NCI-H774 (cell line): ENCODE measurements around the gene SMARCA2.

Experiments
- DNase-seq: peaks from one replicate; lab custom pipeline; 2025; lab: John Stamatoyannopoulos, UW

SMARCA2 gene

DNA sequence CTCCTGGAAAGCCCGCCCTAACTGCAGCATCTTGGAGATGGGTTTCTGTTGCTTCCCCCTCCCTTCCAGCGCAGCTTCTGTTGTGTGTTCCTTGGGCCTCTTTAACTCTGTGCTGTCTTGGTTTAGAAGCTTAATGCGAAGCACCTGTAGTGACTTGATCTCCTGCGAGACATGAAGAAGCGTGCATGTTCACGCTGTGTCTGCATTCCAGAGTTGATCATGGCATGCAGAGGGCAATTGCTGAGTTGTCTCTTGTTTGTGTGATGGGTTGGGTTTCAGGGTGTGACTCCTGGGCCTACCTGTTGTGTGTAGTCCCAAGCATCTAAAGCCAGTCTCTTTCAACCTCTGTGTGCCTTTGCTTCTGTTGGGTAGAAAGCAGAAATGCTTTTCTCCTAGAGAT lies 155.6 kb downstream of the SMARCA2 start:
- DNase-seq = no peak

GRCh38 chr9:2173170-2173569 lies 158.0 kb downstream of the SMARCA2 start:
- no peak for DNase-seq

GRCh38 chr9:2173861-2174260 lies 158.7 kb downstream of the SMARCA2 start:
- no peak for DNase-seq

DNA sequence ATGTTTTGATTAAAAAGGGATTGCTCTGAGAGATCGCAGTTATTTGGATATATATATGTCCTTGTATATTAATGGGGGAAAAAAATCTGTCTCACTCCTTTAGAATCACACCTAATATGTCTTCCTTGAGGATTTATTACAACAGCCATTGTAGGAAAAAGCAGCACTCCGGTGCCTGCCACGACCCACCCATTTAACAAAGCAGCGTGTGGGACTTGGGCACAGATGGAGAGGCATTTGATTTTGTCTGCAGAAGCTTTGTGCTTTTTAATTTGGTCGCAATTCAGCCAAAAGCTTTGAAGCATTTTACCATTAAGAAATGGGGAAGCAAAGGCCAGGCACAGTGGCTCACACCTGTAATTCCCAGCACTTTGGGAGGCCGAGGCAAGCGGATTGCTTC lies 159.2 kb downstream of the SMARCA2 start:
- no peak for DNase-seq

DNA sequence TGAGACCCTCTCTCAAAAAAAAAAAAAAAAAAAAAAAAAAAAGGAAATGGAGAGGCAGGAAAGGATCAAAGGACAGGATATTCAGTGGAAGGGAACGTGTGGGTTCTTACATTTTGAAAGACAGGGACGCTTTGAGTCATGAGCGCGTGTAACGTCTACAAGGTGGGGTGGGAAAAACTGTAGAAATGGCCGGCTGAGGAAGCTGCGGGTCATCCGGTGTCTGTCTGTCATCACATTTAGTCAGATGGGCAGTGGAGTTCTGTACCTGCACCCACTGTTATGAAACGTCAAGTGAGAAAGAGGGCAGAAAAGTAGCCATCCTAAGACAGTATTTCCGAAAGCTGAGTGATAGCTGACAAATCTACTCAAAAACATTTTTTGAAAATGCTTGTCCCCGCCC lies 159.8 kb downstream of the SMARCA2 start:
- DNase-seq = no peak

- no peak for DNase-seq
These were observed 162.0 kb downstream of the SMARCA2 start for GRCh38 chr9:2177121-2177520.

- no peak for DNase-seq
These were observed 163.0 kb downstream of the SMARCA2 start for GRCh38 chr9:2178034-2178734.

DNA sequence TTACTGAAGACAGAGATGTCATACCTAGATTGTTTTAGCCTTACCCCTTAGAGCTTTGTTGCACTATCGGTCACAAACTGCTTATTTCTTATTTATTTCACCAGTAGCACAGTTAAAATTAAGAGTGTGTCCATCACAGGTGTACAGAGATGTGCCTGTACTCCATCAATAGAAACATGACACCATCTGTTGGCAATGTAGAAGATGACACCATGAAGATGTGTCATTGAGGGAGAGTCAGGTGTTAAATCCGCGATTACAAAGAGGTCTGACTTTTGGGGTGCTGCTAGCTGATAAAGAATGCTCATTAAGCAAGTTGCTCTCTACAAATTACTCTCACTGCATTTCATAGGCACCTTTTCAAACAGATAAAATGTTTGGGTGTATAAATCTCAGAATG lies 164.4 kb downstream of the SMARCA2 start:
- DNase-seq = no peak

DNA sequence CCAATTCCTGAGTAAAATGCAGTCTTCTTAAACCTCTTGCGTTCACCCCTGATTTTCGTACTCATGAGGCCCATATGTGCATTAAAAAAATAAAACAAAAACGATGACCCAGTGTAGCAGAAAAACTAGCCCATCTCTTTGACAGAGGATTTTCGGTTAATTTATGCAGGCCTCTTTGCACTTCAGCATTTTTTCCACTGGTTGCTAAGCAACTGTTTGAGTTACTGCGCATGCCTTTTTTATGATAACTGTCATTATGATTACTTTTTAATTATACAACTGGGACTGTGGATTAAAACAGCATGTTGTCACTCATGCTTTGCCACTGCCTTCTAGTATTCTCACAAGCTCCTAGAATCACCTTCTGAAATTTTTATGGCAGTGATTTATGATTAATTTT lies 165.0 kb downstream of the SMARCA2 start:
- DNase-seq = no peak

- DNase-seq = no peak
These were observed 165.6 kb downstream of the SMARCA2 start for GRCh38 chr9:2180704-2181103.

DNA sequence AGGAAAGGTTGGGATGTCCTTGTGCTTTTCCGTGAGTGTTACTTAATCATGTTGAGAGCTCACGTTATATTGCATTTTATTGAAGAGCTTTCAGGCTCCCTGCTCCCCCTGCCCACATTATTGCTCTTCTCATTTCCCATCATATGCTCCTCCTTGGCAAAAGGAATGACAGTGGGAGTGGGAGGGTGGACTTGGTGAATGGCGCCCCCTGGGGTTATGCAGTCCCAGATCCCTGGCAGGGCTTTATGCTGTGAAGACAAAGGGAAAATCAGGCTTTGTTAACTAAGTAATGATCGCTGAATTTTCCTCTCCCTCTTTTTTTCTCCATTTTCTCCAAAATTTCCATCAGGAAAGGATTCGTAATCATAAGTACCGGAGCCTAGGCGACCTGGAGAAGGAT lies 166.6 kb downstream of the SMARCA2 start:
- DNase-seq = no peak

- no peak for DNase-seq
These were observed 175.9 kb downstream of the SMARCA2 start for GRCh38 chr9:2190939-2191608.

GRCh38 chr9:2191609-2191972 lies 176.4 kb downstream of the SMARCA2 start:
- DNase-seq = no peak

DNA sequence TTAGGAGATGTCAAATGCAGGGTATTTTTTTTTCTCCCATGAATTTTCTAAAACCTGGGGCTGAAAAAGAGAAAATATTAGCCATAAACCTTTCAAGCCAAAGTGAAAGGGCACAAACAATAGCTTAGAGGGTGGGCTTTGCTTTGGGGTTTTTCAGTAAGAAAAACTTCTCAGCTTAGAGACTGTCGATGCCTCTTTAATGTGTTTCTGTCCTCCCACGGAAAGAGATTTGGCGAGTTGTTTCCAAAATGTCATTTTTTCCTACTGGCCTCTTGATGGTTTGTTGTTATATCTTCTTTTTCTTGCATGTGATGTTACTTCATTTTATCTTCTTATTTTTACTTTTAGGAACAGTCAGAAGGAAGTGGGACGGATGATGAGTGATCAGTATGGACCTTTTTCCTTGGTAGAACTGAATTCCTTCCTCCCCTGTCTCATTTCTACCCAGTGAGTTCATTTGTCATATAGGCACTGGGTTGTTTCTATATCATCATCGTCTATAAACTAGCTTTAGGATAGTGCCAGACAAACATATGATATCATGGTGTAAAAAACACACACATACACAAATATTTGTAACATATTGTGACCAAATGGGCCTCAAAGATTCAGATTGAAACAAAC lies 177.3 kb downstream of the SMARCA2 start:
- DNase-seq = no peak

DNA sequence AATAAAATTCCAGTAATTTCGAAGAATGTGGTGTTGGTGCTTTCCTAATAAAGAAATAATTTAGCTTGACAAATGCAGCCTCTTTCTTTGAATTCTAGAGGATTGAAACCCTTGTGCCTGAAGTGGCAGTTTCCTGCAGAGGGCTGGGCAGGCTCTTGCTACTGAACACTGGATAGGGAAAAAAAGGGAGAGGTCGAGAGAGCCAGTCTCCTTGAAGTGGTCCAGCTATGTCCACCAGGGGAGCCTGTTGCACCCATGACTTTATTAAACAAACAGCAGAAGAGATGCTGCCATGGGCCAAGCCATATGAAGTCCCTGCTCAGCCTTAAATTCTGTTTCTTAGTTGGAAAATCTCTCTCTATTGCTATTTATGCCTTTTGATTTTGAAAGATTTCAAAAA lies 178.4 kb downstream of the SMARCA2 start:
- no peak for DNase-seq

DNA sequence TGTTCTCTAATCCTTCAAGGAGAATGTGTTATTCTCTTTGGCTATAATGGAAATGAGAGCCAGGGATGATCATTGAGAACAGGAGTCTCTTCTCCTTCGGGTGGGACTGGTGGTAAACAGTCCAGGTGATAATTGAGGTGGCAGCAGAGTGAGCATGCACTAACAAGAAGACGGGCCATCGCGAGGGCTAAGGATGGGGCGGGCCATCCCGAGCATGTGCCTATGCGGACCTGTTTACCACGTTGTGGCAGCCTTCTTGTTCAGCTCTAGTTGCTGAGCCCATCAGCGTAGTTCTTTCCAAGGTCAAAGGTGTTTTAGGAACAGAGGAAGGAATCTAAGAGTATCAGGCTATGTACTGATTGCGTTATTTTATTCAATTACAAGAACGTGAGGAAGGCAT lies 180.1 kb downstream of the SMARCA2 start:
- DNase-seq = no peak

DNA sequence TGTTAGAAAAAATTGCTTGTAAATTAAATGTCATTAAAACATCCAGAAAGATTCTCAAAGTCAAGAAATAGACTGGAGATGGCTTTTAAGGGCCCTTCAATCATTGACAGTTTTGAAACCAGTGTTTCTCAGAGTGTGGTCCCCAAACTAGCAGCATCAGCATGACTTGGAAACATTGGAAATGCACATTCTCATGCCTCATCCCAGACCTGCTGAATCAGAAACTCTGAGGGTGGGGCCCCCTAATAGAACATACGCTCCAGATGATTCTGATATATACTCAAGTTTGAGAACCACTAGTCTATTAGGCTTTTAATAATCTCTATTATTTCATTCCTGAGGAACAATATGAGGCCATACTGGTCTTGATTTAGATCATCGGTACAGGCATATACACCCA lies 181.6 kb downstream of the SMARCA2 start:
- no peak for DNase-seq

DNA sequence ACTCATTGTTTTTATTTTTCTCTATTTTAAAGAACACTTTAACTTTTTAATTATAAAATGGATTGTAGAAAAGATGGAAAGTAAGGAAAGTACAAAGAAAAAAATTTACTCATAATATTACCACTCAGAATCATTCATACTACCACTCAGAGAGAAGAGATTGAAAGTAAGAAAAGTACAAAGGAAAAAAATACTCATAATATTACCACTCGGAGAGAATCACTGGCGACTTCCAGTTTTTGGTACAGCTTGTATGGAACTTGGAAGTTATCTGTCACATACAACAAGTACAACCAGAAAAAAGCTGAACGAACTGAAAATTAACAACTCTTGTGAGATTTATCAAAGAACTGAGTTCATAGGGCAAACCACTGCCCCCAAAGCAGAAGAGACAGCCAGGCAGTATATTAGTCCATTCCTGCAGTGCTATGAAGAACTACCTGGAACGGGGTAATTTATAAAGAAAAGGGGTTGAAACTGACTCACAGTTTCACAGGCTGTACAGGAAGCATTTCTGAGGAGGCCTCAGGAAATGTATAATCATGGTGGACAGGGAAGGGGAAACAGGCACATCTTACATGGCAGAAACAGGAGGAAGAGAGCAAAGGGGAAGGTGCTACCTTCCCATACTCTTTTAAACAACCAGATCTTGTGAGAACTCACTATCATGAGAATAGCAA lies 183.9 kb downstream of the SMARCA2 start:
- DNase-seq = no peak

DNA sequence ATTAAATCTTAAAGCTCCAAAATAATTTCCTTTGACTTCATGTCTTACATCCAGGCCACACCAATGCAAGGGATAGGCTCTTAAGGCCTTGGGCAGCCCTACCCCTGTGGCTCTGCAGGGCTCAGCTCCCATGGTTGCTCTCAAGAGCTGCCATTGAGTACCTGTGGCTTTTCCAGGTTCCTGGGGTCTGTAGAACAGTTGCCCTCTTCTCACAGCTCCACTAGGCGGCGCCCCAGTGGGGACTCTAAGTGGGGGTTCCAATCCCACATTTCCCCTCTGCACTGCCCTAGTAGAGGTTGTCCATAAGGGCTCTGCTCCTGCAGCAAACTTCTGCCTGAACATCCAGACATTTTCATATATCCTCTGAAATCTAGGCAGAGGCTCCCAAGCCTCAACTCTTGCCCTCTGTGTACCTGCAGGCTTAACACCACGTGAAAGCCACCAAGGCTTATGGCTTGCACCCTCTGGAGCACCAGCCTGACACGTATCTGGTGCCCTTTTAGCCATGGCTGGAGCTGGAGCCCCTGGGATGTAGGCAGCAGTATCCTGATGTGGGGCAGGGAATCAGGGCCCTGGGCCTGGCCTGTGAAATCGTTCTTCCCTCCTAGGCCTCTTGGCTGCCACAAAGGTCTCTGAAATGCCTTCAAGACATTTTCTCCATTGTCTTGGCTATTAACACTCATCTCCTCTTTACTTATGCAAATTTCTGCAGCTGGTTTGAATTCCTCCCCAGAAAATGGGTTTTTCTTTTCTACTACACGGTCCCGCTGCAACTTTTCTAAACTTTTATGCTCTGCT lies 185.1 kb downstream of the SMARCA2 start:
- no peak for DNase-seq

DNA sequence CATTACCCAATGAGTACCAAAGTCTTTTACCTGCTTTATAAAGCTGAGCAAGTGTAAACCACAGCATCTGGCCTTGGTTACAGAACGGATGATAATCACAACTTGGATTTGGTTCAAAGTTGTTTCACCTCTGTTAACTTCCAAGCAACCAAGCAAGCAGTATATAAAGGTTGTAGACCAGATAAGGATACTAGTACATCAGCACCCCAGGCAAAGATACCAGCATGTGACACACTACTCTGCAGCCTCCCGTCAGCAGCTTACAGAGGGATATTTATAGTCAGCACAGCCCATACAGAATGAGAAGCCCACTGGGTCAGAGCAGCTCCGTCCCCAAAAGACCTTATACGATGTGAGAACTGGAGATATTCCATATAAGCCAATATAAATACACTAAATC lies 193.3 kb downstream of the SMARCA2 start:
- DNase-seq = no peak

- no peak for DNase-seq
These were observed 193.8 kb downstream of the SMARCA2 start for GRCh38 chr9:2208991-2209390.

- no peak for DNase-seq
These were observed 194.3 kb downstream of the SMARCA2 start for GRCh38 chr9:2209400-2209799.
